GM23338 (cell line): Measurements from ENCODE around the gene DAB2.

Experiments used
- CREB1 ChIP-seq: fragments of 250-450 bp; sonication (Bioruptor Pico); IDR thresholded peaks from 2 replicates; pipeline ENCODE4 v1.5.0; 2020; ENCODE audit warnings: low read depth, mild to moderate bottlenecking, moderate library complexity
- ETS1 ChIP-seq: IDR thresholded peaks from 2 replicates; pipeline ENCODE4 v1.6.1; 2016; ENCODE audit warnings: antibody characterized with exemption
- EZH2 ChIP-seq: fragments of 200-600 bp; sonication (generic); IDR thresholded peaks from one replicate; pipeline ENCODE4 v1.8.0; 2017; ENCODE audit warnings: antibody characterized with exemption, mild to moderate bottlenecking, low read depth; ENCODE audit not compliant: unreplicated experiment
- EZH2phosphoT487 ChIP-seq: fragments of 200-600 bp; sonication (generic); IDR thresholded peaks from one replicate; pipeline ENCODE4 v1.8.1; 2018; ENCODE audit warnings: antibody characterized with exemption; ENCODE audit not compliant: unreplicated experiment
- JUNB ChIP-seq: IDR thresholded peaks from one replicate; pipeline ENCODE4 v1.6.1; 2016; ENCODE audit warnings: antibody characterized with exemption; ENCODE audit not compliant: unreplicated experiment
- NANOG ChIP-seq: IDR thresholded peaks from 2 replicates; pipeline ENCODE4 v1.6.1; 2016; ENCODE audit warnings: antibody characterized with exemption, borderline replicate concordance
- POLR2AphosphoS5 ChIP-seq: IDR thresholded peaks from 2 replicates; pipeline ENCODE4 v1.6.1; 2016; ENCODE audit warnings: antibody characterized with exemption, low read depth
- STAT1 ChIP-seq: IDR thresholded peaks from one replicate; pipeline ENCODE4 v1.6.1; 2016; ENCODE audit warnings: antibody characterized with exemption; ENCODE audit not compliant: unreplicated experiment
- ZNF114 ChIP-seq: fragments of 250-450 bp; sonication (Bioruptor Pico); IDR thresholded peaks from 2 replicates; pipeline ENCODE4 v1.5.0; 2020; ENCODE audit warnings: mild to moderate bottlenecking, moderate library complexity
- ZNF331 ChIP-seq: fragments of 250-450 bp; sonication (Bioruptor Pico); IDR thresholded peaks from 2 replicates; pipeline ENCODE4 v1.5.0; 2020; ENCODE audit warnings: low read depth, mild to moderate bottlenecking, moderate library complexity
- TF ChIP-seq, protein P1 (sequence below), 2 experiments: fragments of 200-600 bp in 1 of 2; sonication (generic) in 1 of 2; conservative IDR thresholded peaks; 2 replicates each; pipeline versions ENCODE4 v1.5.1 to v1.6.1; 2016 to 2017; ENCODE audit warnings: antibody characterized with exemption in 2 of 2, low read depth in 2 of 2, mild to moderate bottlenecking in 2 of 2, moderate library complexity in 1 of 2
- TF ChIP-seq, protein P2 (sequence below): IDR thresholded peaks from one replicate; pipeline ENCODE4 v1.6.1; 2018; ENCODE audit warnings: antibody characterized with exemption; ENCODE audit not compliant: unreplicated experiment
- TF ChIP-seq, protein P3 (sequence below): fragments of 250-450 bp; sonication (Bioruptor Pico); IDR thresholded peaks from 2 replicates; pipeline ENCODE4 v1.5.0; 2020; ENCODE audit warnings: mild to moderate bottlenecking, moderate library complexity

- TF ChIP-seq POLR2AphosphoS5 (no peak), EZH2 (no peak), EZH2phosphoT487 (no peak), CREB1 (no peak), ZNF114 (CRISPR knock-in tag) (no peak), ETS1 (no peak), STAT1 (no peak), ZNF331 (CRISPR knock-in tag) (no peak), NANOG (no peak), JUNB (no peak)
- TF ChIP-seq, protein P1, sequence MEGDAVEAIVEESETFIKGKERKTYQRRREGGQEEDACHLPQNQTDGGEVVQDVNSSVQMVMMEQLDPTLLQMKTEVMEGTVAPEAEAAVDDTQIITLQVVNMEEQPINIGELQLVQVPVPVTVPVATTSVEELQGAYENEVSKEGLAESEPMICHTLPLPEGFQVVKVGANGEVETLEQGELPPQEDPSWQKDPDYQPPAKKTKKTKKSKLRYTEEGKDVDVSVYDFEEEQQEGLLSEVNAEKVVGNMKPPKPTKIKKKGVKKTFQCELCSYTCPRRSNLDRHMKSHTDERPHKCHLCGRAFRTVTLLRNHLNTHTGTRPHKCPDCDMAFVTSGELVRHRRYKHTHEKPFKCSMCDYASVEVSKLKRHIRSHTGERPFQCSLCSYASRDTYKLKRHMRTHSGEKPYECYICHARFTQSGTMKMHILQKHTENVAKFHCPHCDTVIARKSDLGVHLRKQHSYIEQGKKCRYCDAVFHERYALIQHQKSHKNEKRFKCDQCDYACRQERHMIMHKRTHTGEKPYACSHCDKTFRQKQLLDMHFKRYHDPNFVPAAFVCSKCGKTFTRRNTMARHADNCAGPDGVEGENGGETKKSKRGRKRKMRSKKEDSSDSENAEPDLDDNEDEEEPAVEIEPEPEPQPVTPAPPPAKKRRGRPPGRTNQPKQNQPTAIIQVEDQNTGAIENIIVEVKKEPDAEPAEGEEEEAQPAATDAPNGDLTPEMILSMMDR (conservative IDR thresholded peaks at IDR 0.05; ENCODE audit: low read depth in 2 of 2): no peak
- TF ChIP-seq, protein P2, sequence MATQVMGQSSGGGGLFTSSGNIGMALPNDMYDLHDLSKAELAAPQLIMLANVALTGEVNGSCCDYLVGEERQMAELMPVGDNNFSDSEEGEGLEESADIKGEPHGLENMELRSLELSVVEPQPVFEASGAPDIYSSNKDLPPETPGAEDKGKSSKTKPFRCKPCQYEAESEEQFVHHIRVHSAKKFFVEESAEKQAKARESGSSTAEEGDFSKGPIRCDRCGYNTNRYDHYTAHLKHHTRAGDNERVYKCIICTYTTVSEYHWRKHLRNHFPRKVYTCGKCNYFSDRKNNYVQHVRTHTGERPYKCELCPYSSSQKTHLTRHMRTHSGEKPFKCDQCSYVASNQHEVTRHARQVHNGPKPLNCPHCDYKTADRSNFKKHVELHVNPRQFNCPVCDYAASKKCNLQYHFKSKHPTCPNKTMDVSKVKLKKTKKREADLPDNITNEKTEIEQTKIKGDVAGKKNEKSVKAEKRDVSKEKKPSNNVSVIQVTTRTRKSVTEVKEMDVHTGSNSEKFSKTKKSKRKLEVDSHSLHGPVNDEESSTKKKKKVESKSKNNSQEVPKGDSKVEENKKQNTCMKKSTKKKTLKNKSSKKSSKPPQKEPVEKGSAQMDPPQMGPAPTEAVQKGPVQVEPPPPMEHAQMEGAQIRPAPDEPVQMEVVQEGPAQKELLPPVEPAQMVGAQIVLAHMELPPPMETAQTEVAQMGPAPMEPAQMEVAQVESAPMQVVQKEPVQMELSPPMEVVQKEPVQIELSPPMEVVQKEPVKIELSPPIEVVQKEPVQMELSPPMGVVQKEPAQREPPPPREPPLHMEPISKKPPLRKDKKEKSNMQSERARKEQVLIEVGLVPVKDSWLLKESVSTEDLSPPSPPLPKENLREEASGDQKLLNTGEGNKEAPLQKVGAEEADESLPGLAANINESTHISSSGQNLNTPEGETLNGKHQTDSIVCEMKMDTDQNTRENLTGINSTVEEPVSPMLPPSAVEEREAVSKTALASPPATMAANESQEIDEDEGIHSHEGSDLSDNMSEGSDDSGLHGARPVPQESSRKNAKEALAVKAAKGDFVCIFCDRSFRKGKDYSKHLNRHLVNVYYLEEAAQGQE: no peak
- TF ChIP-seq, protein P3, sequence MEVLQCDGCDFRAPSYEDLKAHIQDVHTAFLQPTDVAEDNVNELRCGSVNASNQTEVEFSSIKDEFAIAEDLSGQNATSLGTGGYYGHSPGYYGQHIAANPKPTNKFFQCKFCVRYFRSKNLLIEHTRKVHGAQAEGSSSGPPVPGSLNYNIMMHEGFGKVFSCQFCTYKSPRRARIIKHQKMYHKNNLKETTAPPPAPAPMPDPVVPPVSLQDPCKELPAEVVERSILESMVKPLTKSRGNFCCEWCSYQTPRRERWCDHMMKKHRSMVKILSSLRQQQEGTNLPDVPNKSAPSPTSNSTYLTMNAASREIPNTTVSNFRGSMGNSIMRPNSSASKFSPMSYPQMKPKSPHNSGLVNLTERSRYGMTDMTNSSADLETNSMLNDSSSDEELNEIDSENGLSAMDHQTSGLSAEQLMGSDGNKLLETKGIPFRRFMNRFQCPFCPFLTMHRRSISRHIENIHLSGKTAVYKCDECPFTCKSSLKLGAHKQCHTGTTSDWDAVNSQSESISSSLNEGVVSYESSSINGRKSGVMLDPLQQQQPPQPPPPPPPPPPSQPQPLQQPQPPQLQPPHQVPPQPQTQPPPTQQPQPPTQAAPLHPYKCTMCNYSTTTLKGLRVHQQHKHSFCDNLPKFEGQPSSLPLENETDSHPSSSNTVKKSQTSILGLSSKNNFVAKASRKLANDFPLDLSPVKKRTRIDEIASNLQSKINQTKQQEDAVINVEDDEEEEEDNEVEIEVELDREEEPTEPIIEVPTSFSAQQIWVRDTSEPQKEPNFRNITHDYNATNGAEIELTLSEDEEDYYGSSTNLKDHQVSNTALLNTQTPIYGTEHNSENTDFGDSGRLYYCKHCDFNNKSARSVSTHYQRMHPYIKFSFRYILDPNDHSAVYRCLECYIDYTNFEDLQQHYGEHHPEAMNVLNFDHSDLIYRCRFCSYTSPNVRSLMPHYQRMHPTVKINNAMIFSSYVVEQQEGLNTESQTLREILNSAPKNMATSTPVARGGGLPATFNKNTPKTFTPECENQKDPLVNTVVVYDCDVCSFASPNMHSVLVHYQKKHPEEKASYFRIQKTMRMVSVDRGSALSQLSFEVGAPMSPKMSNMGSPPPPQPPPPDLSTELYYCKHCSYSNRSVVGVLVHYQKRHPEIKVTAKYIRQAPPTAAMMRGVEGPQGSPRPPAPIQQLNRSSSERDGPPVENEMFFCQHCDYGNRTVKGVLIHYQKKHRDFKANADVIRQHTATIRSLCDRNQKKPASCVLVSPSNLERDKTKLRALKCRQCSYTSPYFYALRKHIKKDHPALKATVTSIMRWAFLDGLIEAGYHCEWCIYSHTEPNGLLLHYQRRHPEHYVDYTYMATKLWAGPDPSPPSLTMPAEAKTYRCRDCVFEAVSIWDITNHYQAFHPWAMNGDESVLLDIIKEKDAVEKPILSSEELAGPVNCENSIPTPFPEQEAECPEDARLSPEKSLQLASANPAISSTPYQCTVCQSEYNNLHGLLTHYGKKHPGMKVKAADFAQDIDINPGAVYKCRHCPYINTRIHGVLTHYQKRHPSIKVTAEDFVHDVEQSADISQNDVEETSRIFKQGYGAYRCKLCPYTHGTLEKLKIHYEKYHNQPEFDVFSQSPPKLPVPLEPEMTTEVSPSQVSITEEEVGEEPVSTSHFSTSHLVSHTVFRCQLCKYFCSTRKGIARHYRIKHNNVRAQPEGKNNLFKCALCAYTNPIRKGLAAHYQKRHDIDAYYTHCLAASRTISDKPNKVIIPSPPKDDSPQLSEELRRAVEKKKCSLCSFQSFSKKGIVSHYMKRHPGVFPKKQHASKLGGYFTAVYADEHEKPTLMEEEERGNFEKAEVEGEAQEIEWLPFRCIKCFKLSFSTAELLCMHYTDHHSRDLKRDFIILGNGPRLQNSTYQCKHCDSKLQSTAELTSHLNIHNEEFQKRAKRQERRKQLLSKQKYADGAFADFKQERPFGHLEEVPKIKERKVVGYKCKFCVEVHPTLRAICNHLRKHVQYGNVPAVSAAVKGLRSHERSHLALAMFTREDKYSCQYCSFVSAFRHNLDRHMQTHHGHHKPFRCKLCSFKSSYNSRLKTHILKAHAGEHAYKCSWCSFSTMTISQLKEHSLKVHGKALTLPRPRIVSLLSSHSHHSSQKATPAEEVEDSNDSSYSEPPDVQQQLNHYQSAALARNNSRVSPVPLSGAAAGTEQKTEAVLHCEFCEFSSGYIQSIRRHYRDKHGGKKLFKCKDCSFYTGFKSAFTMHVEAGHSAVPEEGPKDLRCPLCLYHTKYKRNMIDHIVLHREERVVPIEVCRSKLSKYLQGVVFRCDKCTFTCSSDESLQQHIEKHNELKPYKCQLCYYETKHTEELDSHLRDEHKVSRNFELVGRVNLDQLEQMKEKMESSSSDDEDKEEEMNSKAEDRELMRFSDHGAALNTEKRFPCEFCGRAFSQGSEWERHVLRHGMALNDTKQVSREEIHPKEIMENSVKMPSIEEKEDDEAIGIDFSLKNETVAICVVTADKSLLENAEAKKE (CRISPR knock-in tag): no peak
Observed at GRCh38 chr5:39371367-39371635, 53.5 kb downstream of the DAB2 start.
